Measurements from ENCODE around the gene GAL3ST3.

DNA sequence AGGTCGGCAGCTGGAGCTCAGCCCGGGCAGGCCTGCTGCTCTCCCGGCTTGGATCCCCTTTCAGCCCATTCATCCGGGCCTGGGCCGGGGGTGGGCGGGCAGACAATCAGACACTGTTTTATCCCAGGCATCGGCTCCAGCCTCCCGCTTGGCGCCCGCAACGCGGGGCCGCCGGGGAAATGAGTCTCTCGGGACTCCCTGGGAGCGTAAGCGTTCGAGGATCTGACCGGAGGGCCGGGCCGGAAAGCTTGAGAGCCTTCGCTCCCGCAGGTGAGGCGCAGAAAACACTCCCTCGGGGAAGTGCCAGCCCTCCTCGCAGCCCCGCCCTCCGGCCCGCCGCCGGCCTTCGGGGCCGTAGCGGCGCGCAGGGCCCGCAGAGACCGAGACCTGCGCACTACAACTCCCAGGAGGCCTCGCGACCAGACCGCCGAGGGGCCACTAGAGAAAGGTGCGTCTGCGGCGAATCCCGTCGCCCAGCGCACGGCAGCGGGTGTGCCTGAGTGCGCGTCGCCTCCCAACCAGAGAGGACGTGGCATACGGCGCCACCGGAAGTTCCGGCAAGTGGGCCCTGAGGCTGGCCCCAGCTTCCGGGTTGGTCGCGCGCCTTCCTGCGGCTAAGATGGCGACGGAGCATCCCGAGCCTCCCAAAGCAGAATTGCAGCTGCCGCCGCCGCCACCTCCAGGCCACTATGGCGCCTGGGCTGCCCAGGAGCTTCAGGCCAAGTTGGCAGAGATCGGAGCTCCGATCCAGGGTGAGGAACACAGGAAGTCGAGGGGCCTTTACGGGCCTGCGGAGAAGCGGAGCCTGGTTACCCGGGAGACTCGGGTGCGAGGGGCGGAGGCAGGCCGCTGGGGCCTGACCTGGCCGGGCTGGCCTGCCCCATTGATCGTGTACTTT, 3.1 kb upstream of the GAL3ST3 start, which contains the start of gene SF3B2:
- TF ChIP-seq RARB (CRISPR knock-in tag; IDR thresholded peaks at IDR 0.05) (no peak), PPARA (CRISPR knock-in tag; IDR thresholded peaks at IDR 0.05; ENCODE audit: borderline replicate concordance) (no peak)

Measured in SK-N-SH treated with all-trans-retinoic acid at 6 μM for 48 hours (cell line).